NCI-H187 treated with DMSO at 0.1 percent for 48 hours (cell line): ENCODE data around the gene KYAT1.

Experiments
- DNase-seq: peaks from one replicate; lab custom pipeline; 2025; lab: John Stamatoyannopoulos, UW

Gene KYAT1

GRCh38 chr9:128881884-128882676, at the start of gene KYAT1, which contains the start of gene LRRC8A:
TSS of gene KYAT1 (minus strand) at chr9:128881950. CDS start at chr9:128845405, 36,545 bp downstream.
TSS of gene LRRC8A (plus strand) at chr9:128882133. CDS start at chr9:128907165, 25,032 bp downstream.
- peak; percentile 35 for DNase-seq

- DNase-seq = no peak
These were observed 47.8 kb upstream of the KYAT1 start for GRCh38 chr9:128929560-128929959.

- DNase-seq = no peak
These were observed 46.9 kb upstream of the KYAT1 start for GRCh38 chr9:128928624-128929023.

- DNase-seq = peak; percentile 2
These were observed 46.1 kb upstream of the KYAT1 start for GRCh38 chr9:128927731-128928411.

- no peak for DNase-seq
These were observed 41.7 kb upstream of the KYAT1 start for GRCh38 chr9:128923493-128923883.

DNA sequence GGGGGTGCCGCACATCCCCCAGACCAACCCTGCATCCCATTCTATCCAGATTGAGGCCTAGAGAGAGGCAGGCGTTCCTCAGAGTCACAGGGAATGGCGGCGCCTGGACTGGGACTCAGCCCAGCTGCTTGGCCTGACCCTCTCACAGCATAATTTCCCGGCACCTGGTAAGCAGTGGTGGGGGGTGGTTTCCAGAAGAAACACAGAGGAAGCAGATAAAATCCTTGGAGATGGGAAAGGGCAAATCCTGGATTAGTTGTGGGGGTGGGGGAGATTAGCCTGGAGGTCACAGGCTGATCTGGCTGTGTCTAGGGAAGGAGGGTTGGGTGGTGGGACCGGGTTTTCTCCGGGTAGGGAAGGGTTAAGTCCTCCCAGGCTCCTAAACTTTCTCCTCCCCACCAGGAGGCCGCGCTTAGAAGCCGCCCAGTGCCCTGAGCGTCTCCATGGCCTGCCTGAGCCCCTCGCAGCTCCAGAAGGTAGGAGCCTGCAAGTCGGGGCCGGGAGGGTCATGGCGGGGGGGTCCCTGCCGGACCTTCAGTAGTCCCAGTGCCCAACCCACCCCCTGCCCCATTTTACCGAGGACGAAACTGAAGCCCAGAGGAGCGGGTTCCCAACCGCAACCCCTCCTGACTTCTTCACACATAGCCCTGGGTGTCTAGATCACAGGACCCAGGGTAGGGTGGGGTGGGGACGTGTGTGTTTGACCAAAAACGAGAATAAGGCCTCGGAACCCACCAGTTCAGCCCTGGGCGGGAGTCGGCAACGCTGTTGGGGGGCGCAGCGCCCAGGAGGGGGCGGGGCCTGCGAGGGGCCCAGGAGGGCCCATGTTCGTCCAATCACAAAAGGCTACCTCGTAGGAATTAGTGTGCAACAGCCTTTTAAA, 40.4 kb upstream of the KYAT1 start:
- DNase-seq = no peak

- DNase-seq = no peak
These were observed 38.8 kb upstream of the KYAT1 start, which contains the start of gene PHYHD1 for GRCh38 chr9:128920381-128921058. TSS of gene PHYHD1 (plus strand) at chr9:128920982. CDS start at chr9:128922324, 1,342 bp downstream.

DNA sequence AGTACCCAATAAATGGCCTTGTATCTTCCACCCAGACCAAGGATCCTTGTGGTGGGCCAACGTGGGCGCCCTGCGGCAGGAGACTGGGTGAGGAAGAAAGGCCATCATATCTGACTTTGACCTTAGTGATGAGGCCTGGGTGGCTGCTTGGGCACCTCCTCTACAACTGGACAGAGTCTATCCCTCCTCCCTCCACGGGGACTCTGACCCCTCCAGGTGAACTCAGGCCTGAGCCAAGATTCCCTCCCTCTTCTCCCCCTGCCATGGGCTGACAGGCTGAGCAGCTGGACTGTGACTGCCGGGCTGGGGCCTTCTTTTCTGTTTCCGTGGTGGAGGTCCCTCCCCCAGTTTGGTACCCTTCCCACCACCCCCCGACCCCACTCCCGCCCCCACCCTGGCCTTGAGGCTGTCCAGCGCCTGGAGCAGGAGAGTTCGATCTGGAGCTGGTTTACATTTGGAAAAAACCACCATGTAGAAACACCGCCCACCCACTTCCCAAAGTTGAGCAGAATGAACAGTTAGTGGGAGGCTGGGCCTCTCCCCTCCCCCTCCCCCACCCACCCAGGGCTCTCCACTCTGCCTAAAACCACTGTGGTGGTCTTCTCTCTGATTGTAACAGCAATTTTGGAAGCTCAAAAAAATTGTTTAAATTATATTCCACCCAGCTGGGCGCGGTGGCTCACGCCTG, 37.8 kb upstream of the KYAT1 start:
- DNase-seq = no peak

DNA sequence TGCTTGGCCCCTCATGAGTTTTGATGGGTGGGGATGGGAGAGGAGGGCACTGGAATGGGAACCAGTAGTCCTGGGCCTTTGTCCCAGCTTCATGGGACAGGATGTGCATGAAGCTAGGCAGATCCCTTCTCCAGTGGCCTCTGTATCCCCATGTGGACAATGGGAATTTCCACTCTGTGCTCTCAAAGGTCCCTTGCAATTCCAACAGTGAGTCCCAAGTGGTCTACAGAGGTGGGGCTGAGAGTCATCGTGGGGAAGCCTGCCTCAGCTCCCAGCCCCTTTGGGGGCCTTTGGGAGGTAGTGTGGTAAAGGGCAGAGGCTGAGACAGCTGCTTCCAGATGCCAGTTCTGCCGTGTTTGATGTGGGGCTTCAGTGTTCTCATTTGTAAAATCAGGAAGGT, 37.2 kb upstream of the KYAT1 start:
- no peak for DNase-seq

- no peak for DNase-seq
These were observed 35.5 kb upstream of the KYAT1 start for GRCh38 chr9:128917151-128917849.

- no peak for DNase-seq
These were observed 35.0 kb upstream of the KYAT1 start for GRCh38 chr9:128916745-128917144.

DNA sequence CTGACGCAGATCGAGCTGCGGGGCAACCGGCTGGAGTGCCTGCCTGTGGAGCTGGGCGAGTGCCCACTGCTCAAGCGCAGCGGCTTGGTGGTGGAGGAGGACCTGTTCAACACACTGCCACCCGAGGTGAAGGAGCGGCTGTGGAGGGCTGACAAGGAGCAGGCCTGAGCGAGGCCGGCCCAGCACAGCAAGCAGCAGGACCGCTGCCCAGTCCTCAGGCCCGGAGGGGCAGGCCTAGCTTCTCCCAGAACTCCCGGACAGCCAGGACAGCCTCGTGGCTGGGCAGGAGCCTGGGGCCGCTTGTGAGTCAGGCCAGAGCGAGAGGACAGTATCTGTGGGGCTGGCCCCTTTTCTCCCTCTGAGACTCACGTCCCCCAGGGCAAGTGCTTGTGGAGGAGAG, 34.5 kb upstream of the KYAT1 start:
- no peak for DNase-seq

GRCh38 chr9:128913995-128914772, 32.4 kb upstream of the KYAT1 start:
- no peak for DNase-seq

GRCh38 chr9:128913048-128913900, 31.5 kb upstream of the KYAT1 start:
- DNase-seq = no peak

DNA sequence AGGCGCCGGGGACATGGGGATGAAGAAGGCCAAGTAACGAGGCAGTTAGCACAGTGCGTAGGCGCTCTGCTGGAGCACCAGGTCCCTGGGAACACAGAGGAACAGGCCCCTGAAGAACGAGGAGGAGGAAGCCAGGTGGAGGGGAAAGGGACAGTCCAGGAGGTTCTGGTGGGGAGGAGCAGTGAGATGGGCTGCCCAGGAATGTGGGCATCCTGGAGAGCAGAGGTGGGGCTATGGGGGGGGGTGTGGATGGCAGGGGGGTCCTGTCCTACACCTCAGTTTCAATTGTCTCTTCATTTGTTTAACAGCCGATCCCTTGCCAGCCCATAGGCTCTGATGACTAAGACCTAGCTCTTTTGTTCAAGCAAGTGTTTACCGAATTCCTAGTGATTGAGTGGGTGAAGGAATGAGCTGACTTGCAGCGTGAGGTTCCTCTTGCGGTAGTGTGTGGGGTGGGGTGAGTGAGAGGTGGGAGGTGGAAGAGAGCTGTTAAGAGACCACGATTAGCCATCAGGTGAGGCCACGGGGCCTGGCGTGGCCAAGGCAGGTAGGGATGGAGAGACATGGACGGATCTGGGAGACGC, 30.6 kb upstream of the KYAT1 start:
- DNase-seq = no peak

DNA sequence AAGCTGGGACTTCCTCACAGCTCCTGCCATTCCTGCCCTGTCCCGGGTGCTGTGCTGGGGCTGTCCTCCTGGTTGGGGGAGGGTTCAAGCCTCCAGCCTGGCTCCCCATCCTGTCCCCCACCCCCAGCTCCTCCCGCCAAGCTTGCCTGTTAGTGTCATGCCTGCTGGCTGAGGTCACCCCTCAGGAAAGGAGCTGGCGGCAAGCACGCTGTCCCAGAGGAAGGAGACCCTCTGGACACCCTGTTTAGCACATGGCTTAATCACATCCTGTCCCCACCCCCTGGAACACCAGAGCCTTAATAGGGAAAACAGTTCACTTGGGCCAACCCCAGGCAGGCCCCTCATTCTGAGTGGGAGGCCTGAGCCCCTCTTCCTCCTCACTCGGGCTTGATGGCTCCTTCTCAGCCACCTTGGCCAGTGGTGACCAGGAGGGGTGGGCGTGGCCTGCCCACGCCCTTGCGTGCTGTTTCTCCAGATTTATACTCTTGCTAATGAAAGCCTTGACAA, 29.8 kb upstream of the KYAT1 start:
- DNase-seq = no peak

GRCh38 chr9:128910906-128911305, 29.2 kb upstream of the KYAT1 start:
- DNase-seq = no peak

DNA sequence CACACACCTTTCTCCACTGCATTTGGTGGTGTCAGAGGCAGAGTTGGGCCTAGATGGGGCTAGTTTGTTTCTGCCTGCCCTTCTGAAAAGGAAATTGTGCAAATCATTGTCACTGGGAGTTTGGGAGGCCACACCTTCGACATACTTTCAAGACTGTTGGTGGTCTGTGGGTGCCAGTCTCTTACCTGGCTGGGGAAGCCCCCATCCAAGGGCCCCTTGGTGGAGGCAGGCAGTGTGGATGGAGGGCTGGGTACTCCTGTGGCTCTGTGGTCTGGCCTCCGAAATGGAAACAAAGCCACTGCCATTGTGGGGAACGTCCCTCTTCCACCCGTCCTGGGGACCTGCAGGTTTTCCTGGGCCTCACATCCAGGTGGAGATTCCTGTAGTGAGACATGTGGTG, 28.1 kb upstream of the KYAT1 start:
- DNase-seq = no peak
